K562 (cell line): ENCODE results near the gene ITPR2. TPM values are rescaled to one million over a fixed set of nuclear protein-coding genes. Genes with fewer than 3 reads are reported as not detected.

Experiments used
- CBX3 ChIP-seq, 2 experiments: IDR thresholded peaks; 1 replicate in 1 of 2; 2 replicates in 1 of 2; pipeline ENCODE4 v1.6.1; 2012; ENCODE audit warnings: inconsistent platforms in 2 of 2, low read length in 2 of 2, borderline replicate concordance in 1 of 2, control low read depth in 1 of 2
- E2F3 ChIP-seq: fragments of 250-450 bp; sonication (Bioruptor Pico); IDR thresholded peaks from 2 replicates; pipeline ENCODE4 v1.4.0; 2020; ENCODE audit warnings: mild to moderate bottlenecking
- MBD1 ChIP-seq: fragments of 250-450 bp; sonication (Bioruptor Pico); IDR thresholded peaks from 2 replicates; pipeline ENCODE4 v1.8.0; 2022; ENCODE audit warnings: inconsistent platforms
- MECOM ChIP-seq: fragments of 250-450 bp; sonication (Bioruptor Pico); IDR thresholded peaks from 2 replicates; pipeline ENCODE4 v1.8.0; 2022; ENCODE audit warnings: inconsistent platforms
- ZBTB40 ChIP-seq, 2 experiments: fragments of 450-650 bp in 1 of 2; sonication (generic) in 1 of 2; formaldehyde crosslinking in 1 of 2; IDR thresholded peaks; 2 replicates each; pipeline versions ENCODE4 v1.7.1 to v1.9.0; 2016 to 2022; ENCODE audit warnings: inconsistent platforms in 1 of 2, mild to moderate bottlenecking in 1 of 2, missing genetic modification reagents in 1 of 2
- ZNF384 ChIP-seq: IDR thresholded peaks from 2 replicates; pipeline ENCODE4 v1.6.1; 2012; ENCODE audit warnings: low read depth, low read length, improper control_type of control experiment
- polyA plus RNA-seq, 8 experiments: library from polyadenylated mRNA; depleted of rRNA in 4 of 8; stranded (reverse) in 5 of 8; unstranded in 3 of 8; fragments of >200 nt; fragmentation: Nextera tagmentation in 2 of 8; fragmentation: Illumina TruSeq in 1 of 8; extraction: Ambion mirVana in 2 of 8; extraction: Trizol in 1 of 8; gene quantifications; 2 replicates each; pipeline versions ENCODE4 v1.2.1 to v1.2.3, GENCODE V29; 2011 to 2014; ENCODE audit warnings: inconsistent platforms in 1 of 8, missing spikeins in 1 of 8
- total RNA-seq, 7 experiments: library from RNA; depleted of rRNA in 6 of 7; stranded (reverse); fragments of >200 nt in 6 of 7; fragmentation: Illumina TruSeq in 2 of 7; extraction: Trizol in 2 of 7; gene quantifications; 2 replicates each; pipeline versions ENCODE4 v1.2.1 to v1.2.3, GENCODE V29; 2011 to 2021; ENCODE audit warnings: low replicate concordance in 1 of 7

Gene ITPR2
- total and polyA plus RNA-seq, 9 of the 15 experiments (the other 6 are each of a cell fraction or from before 2014, with no cell fraction given): 0.21 to 3.3 (median 0.95) TPM

- TF ChIP-seq MBD1 (CRISPR knock-in tag) (no peak), E2F3 (CRISPR knock-in tag) (no peak), ZBTB40 (IDR thresholded peaks at IDR 0.05) (no peak), ZBTB40 (CRISPR knock-in tag; IDR thresholded peaks at IDR 0.05) (no peak), CBX3 (IDR thresholded peaks at IDR 0.05; ENCODE audit: borderline replicate concordance in 1 of 2, low read length in 2 of 2) (no peak), MECOM (CRISPR knock-in tag) (no peak), ZNF384 (no peak)
Observed at GRCh38 chr12:26748412-26748740, 84.6 kb downstream of the ITPR2 start (continued).
